ENCODE results near the gene CCDC110.
"Not testable (repeated sequence)": the region's sequence is repeated elsewhere in the genome, so short reads cannot be mapped to it uniquely, and the experiment has no call there.

CCDC110 gene

DNA sequence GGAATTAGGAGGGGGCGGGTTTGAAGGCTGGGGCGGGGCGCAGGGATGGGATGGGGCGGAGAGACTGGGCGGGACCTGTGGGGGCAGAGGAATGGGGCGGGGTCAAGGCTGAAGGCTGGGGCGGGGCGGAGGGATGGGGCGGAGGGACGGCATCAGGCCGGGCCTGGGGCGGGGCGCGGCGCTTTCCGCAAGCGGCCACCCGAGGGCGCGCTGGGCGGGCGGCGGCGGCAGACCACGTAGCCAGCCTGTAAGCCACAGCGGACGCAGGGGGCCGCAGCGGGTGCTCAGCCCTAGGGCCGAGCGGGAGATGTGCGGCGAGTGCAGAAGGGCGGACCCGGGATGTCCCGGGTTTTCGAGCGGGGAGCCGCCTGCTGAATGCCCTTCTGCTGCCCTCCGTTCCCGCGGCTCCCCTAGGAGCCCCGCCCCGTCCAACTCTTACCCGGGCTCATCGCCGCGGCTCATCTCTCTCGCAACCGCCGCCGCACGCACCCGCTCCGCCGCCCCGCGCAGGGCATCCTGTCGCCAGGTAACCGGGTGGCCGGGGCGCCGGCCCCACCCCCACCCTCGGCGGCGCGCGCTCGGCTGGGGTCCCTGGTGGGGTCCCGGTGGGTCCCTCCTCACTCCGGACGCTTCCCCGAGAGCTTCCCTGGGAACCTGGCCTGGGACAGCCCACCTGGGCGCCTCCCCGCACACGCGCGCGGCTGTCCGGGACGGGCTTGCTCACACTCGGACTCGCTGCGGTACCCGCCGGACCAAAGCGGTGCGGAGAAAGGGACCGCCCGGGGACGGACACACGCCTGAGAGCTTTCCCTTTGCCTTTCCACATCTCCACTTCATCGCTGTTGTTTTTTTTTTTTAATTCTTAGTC is at the start of gene CCDC110:
Gene CCDC110, minus strand, starts transcription at position 499 of the 868 bp plus-strand sequence. Its CDS starts 50 bp downstream, at position 449.
- peaks cover 6% of the 10 kb centered on the region for H3K4me1 ChIP-seq (ENCODE audit: control insufficient read depth, low read depth, low read length)
- peak within 1 kb of the TSS; percentile 84 for H3K4me3 ChIP-seq (ENCODE audit: low read length)
- H3K27me3 ChIP-seq (ENCODE audit: control insufficient read depth, insufficient read depth, low read length) = peaks cover 28% of the 10 kb centered on the region
- no peaks in the 10 kb centered on the region for H3K9me3 ChIP-seq (ENCODE audit: control insufficient read depth, low read depth, low read length)
- H3K27ac ChIP-seq (ENCODE audit: low read length) = no peak within 1 kb of the TSS
- peak within 1 kb of the TSS; percentile 32 for H3K9ac ChIP-seq (ENCODE audit: low read length)
- no peaks in the 10 kb centered on the region for H3K36me3 ChIP-seq (ENCODE audit: control insufficient read depth, low read depth, low read length)

DNA sequence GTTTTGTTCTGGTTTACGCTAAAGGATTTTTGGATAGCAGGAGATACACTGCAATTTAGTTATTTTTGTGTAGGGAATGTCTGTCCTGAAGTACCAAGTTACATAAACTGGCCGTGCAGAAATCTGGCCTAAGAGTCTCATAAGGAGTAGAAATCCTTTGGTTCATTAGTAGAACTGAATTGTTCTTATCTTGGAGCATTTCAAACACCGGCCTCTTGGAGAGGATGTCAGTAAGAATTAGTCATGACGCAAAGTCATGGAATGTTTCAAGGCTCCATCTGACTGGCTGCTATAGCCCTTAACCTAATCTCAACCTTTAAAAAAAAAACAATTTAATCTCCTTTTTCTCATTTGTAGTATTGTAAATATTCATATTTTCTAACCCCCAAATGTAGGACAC is 48.6 kb upstream of the CCDC110 start:
- H3K4me1 ChIP-seq (ENCODE audit: control insufficient read depth, low read depth, low read length) = no peaks in the 10 kb centered on the region
- H3K27ac ChIP-seq (ENCODE audit: low read length) = no peak overlapping the region
- H3K9ac ChIP-seq (ENCODE audit: low read length) = no peak overlapping the region
- H3K27me3 ChIP-seq (ENCODE audit: control insufficient read depth, insufficient read depth, low read length) = no peaks in the 10 kb centered on the region
- H3K36me3 ChIP-seq (ENCODE audit: control insufficient read depth, low read depth, low read length) = no peaks in the 10 kb centered on the region
- H3K4me3 ChIP-seq (ENCODE audit: low read length) = no peak overlapping the region
- H3K9me3 ChIP-seq (ENCODE audit: control insufficient read depth, low read depth, low read length) = no peaks in the 10 kb centered on the region

DNA sequence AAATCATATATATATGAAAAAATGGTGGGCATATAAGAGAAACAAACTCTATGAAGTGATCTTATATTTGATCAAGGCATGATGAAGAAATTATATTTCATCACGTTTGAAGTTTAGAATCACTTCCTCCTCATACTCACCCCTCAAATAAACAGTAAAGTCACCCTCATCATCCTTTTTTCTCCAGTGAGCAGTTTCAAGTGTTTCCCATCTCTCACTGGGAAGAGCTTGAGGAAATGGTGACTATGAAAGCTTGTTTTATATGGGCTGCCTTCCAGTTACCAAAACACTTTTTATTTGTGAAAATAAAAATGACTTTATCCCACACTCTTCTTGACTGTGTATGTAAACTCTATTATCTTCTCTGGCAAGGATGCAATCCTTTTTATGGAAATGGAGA is 47.0 kb upstream of the CCDC110 start:
- H3K27me3 ChIP-seq (ENCODE audit: control insufficient read depth, insufficient read depth, low read length) = no peaks in the 10 kb centered on the region
- no peak overlapping the region for H3K9ac ChIP-seq (ENCODE audit: low read length)
- H3K27ac ChIP-seq (ENCODE audit: low read length) = no peak overlapping the region
- H3K36me3 ChIP-seq (ENCODE audit: control insufficient read depth, low read depth, low read length) = no peaks in the 10 kb centered on the region
- H3K4me3 ChIP-seq (ENCODE audit: low read length) = no peak overlapping the region
- H3K4me1 ChIP-seq (ENCODE audit: control insufficient read depth, low read depth, low read length) = no peaks in the 10 kb centered on the region
- H3K9me3 ChIP-seq (ENCODE audit: control insufficient read depth, low read depth, low read length) = no peaks in the 10 kb centered on the region

DNA sequence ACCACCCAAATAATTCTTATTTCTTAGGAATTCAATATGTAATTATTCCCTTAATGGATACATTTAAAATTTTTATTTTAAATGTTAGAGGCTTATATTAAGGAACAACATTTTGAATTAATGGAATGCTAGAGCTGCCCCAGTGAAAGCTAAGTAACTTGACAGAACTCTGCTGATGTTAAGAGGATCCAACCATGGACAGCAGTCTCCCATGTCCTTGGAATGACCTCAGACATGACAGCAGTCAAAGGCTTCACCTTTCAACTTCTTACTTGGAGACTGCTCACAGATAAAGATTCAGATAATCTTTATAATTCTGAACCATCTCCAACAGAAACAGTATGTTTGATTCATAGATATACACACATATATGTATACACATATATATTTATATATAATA is 46.5 kb upstream of the CCDC110 start:
- Histone ChIP-seq H3K27ac (ENCODE audit: low read length) (no peak overlapping the region), H3K36me3 (ENCODE audit: control insufficient read depth, low read depth, low read length) (no peaks in the 10 kb centered on the region), H3K4me1 (ENCODE audit: control insufficient read depth, low read depth, low read length) (no peaks in the 10 kb centered on the region), H3K9me3 (ENCODE audit: control insufficient read depth, low read depth, low read length) (no peaks in the 10 kb centered on the region), H3K27me3 (ENCODE audit: control insufficient read depth, insufficient read depth, low read length) (no peaks in the 10 kb centered on the region), H3K9ac (ENCODE audit: low read length) (no peak overlapping the region), H3K4me3 (ENCODE audit: low read length) (no peak overlapping the region)

DNA sequence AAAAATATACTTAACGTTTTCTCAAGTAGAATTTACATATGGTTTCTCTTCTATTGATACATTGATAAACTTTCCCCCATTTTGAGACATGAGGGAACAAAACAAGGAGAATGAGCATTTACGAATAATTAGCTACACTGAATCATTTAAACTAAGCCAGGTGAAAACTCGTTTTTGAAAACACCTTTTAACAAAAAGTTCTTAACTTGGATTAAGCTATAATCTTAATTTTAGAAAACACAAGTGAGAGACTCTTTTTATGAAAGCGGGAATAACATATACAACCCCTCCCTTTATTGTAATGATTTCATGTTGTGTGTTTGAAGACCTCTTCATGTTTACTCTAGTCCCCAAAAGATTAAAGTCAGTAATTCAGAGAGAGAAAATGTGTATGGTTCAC is 43.7 kb upstream of the CCDC110 start:
- no peaks in the 10 kb centered on the region for H3K27me3 ChIP-seq (ENCODE audit: control insufficient read depth, insufficient read depth, low read length)
- H3K36me3 ChIP-seq (ENCODE audit: control insufficient read depth, low read depth, low read length) = no peaks in the 10 kb centered on the region
- H3K9ac ChIP-seq (ENCODE audit: low read length) = no peak overlapping the region
- no peaks in the 10 kb centered on the region for H3K4me1 ChIP-seq (ENCODE audit: control insufficient read depth, low read depth, low read length)
- H3K9me3 ChIP-seq (ENCODE audit: control insufficient read depth, low read depth, low read length) = no peaks in the 10 kb centered on the region
- H3K4me3 ChIP-seq (ENCODE audit: low read length) = no peak overlapping the region
- no peak overlapping the region for H3K27ac ChIP-seq (ENCODE audit: low read length)

DNA sequence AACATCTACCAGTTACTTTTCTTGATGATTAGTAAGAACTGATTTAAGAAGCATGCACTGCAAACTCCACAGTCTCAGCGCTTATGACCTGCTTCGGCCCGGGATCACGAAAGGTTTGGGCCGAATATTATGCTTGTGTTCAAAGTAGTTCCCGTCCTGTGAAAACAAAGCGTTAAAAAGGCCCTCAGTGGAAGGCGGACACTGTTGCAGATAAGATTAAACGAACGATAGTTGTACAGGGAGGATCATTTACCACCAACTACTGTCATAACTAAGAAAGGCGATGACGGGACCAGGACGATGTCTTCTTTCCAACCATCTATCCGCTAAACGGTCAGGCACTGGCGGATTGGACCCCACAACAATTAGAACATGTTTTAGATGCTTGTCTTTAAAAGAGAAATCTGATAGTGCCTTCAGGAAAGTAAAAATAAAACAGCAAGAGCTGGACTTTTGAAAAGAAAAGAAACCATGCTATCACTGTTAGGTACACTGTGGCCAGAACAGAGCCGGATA is 42.7 kb upstream of the CCDC110 start:
- H3K27ac ChIP-seq (ENCODE audit: low read length) = no peak overlapping the region
- H3K36me3 ChIP-seq (ENCODE audit: control insufficient read depth, low read depth, low read length) = no peaks in the 10 kb centered on the region
- H3K4me3 ChIP-seq (ENCODE audit: low read length) = no peak overlapping the region
- H3K27me3 ChIP-seq (ENCODE audit: control insufficient read depth, insufficient read depth, low read length) = no peaks in the 10 kb centered on the region
- H3K4me1 ChIP-seq (ENCODE audit: control insufficient read depth, low read depth, low read length) = no peaks in the 10 kb centered on the region
- H3K9me3 ChIP-seq (ENCODE audit: control insufficient read depth, low read depth, low read length) = no peaks in the 10 kb centered on the region
- no peak overlapping the region for H3K9ac ChIP-seq (ENCODE audit: low read length)

DNA sequence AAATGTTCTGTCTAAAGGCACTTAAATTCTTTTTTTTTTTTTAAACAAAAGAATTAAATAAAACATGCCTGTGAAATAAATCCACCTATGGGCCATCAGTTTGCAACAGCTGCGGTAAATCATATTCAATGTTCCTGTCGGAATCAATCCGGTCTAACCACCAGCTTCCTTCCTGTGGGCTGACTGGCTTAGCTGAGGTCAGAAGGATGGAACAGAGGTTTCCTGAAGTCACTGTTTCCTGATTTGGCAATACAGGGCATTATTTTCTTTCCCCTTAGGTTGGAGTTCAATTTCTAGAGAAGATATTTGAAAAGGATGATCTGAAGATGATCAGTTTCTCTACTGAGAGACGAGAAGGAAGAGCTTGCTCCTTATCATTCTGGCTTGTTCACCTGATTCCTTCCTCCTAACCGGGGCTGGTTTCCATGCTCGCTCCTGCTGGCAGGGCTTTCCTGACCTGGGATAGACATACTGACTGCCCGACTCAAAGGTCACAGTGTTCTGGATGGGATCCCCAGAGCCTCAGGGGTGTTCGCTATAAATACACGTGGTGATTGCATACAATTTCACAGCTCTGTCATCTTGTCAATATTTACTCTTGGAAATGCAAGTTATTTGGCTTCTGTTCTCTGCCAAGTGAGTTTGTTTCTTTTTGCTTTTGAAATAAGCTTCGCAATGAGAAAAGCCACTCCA is 42.1 kb upstream of the CCDC110 start:
- no peak overlapping the region for H3K9ac ChIP-seq (ENCODE audit: low read length)
- no peak overlapping the region for H3K27ac ChIP-seq (ENCODE audit: low read length)
- H3K4me1 ChIP-seq (ENCODE audit: control insufficient read depth, low read depth, low read length) = no peaks in the 10 kb centered on the region
- no peaks in the 10 kb centered on the region for H3K9me3 ChIP-seq (ENCODE audit: control insufficient read depth, low read depth, low read length)
- H3K4me3 ChIP-seq (ENCODE audit: low read length) = no peak overlapping the region
- H3K27me3 ChIP-seq (ENCODE audit: control insufficient read depth, insufficient read depth, low read length) = no peaks in the 10 kb centered on the region
- no peaks in the 10 kb centered on the region for H3K36me3 ChIP-seq (ENCODE audit: control insufficient read depth, low read depth, low read length)

DNA sequence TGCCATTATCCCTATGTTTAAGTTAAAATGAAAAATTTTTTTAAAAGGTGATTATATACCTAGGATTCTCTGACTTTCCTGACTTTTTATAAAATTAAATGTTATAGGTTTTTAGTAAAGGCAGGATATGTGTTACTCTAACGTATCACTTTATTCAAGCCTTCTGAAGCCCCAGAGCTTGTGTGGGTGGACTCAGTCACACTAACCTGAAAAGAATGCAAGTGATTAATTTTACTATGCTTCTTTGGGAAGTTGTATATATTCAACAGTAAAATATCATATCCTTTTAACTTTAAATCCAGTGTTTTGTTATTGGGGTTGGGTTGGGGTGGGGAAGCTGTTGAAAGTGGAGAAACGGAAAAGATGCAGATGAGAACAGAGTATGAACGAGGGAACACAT is 41.0 kb upstream of the CCDC110 start:
- H3K36me3 ChIP-seq (ENCODE audit: control insufficient read depth, low read depth, low read length) = no peaks in the 10 kb centered on the region
- H3K9me3 ChIP-seq (ENCODE audit: control insufficient read depth, low read depth, low read length) = no peaks in the 10 kb centered on the region
- H3K27me3 ChIP-seq (ENCODE audit: control insufficient read depth, insufficient read depth, low read length) = no peaks in the 10 kb centered on the region
- no peaks in the 10 kb centered on the region for H3K4me1 ChIP-seq (ENCODE audit: control insufficient read depth, low read depth, low read length)
- no peak overlapping the region for H3K4me3 ChIP-seq (ENCODE audit: low read length)
- H3K27ac ChIP-seq (ENCODE audit: low read length) = no peak overlapping the region
- H3K9ac ChIP-seq (ENCODE audit: low read length) = no peak overlapping the region

DNA sequence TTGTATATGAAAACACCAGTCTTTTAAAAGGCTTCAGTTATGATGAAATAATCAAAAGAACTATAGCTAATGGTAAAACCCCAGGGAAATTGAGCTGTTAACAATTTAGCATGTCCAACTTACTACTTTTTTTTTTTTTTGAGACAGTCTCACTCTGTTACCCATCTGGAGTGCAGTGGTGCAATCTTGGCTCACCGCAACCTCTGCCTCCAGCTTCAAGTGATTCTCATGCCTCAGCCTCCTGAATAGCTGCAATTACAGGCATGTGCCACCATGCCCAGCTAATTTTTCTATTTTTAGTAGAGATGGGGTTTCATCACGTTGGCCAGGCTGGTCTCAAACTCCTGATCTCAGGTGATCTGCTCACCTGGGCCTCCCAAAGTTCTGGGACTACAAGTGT is 39.7 kb upstream of the CCDC110 start:
- H3K27me3 ChIP-seq (ENCODE audit: control insufficient read depth, insufficient read depth, low read length); H3K9me3 ChIP-seq (ENCODE audit: control insufficient read depth, low read depth, low read length); H3K4me1 ChIP-seq (ENCODE audit: control insufficient read depth, low read depth, low read length); H3K4me3 ChIP-seq (ENCODE audit: low read length); H3K27ac ChIP-seq (ENCODE audit: low read length); H3K36me3 ChIP-seq (ENCODE audit: control insufficient read depth, low read depth, low read length); H3K9ac ChIP-seq (ENCODE audit: low read length): not testable (repeated sequence)

DNA sequence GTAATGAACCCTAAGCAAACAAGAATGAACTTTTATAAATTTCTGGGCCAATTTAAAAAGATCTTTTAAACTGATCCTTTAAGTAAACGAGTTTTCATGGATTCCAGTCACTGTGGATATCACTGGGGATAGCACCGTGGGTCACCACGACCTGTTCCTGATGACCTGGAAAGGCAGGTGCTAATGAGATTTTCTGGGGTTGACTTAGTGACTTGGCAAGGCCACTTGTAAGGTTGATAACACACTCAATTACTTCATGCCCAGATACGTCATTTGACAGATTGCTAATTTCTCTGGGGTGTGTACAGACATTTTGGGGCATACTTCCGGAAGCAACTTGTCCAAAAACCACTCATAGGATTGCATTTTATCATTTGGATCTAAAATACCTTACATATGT is 39.3 kb upstream of the CCDC110 start:
- H3K9ac ChIP-seq (ENCODE audit: low read length) = no peak overlapping the region
- no peaks in the 10 kb centered on the region for H3K27me3 ChIP-seq (ENCODE audit: control insufficient read depth, insufficient read depth, low read length)
- H3K27ac ChIP-seq (ENCODE audit: low read length) = no peak overlapping the region
- H3K4me1 ChIP-seq (ENCODE audit: control insufficient read depth, low read depth, low read length) = no peaks in the 10 kb centered on the region
- H3K36me3 ChIP-seq (ENCODE audit: control insufficient read depth, low read depth, low read length) = no peaks in the 10 kb centered on the region
- H3K9me3 ChIP-seq (ENCODE audit: control insufficient read depth, low read depth, low read length) = no peaks in the 10 kb centered on the region
- no peak overlapping the region for H3K4me3 ChIP-seq (ENCODE audit: low read length)

DNA sequence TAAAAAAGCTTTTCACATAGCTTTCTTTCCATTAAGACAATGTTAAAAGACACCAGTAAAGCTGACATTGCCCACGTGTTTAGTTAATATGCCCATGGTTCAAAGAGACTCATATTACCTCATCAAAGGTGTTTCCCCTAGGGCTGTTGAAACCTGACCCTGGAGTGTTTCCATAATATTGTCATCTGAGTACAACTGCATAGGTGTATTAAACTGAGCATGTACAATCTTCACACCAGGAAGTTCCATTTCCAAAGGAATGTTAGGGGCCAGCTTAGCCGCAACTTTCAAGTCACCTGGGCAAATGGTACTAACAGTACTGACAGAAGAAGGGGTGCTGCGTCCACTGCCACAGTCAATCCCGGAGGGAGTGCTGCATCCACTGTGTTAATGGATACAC is 36.6 kb upstream of the CCDC110 start:
- no peaks in the 10 kb centered on the region for H3K4me1 ChIP-seq (ENCODE audit: control insufficient read depth, low read depth, low read length)
- H3K27ac ChIP-seq (ENCODE audit: low read length) = no peak overlapping the region
- no peaks in the 10 kb centered on the region for H3K9me3 ChIP-seq (ENCODE audit: control insufficient read depth, low read depth, low read length)
- no peaks in the 10 kb centered on the region for H3K36me3 ChIP-seq (ENCODE audit: control insufficient read depth, low read depth, low read length)
- H3K4me3 ChIP-seq (ENCODE audit: low read length) = no peak overlapping the region
- H3K9ac ChIP-seq (ENCODE audit: low read length) = no peak overlapping the region
- no peaks in the 10 kb centered on the region for H3K27me3 ChIP-seq (ENCODE audit: control insufficient read depth, insufficient read depth, low read length)

All from iPS-18a (cell line).